SJSA1 (cell line): ENCODE measurements around the gene VMA21. TPM values are rescaled to one million over a fixed set of nuclear protein-coding genes. Genes with fewer than 3 reads are reported as not detected.

Experiments used
- DNase-seq, 2 experiments: peaks; one replicate each; pipeline ENCODE4 v3.0.0-alpha.2; 2015 to 2020; ENCODE audit warnings: low spot score in 2 of 2, low read depth in 1 of 2
- H3K27ac ChIP-seq: fragments of 250-450 bp; sonication (Bioruptor Pico); 2 replicates; pipeline ENCODE4 v1.5.1; 2020; ENCODE audit warnings: mild to moderate bottlenecking, moderate library complexity
- H3K27me3 ChIP-seq: fragments of 250-450 bp; sonication (Bioruptor Pico); replicated peaks from 2 replicates; pipeline ENCODE4 v1.5.1; 2020; ENCODE audit warnings: mild to moderate bottlenecking, moderate library complexity
- H3K36me3 ChIP-seq: fragments of 250-450 bp; sonication (Bioruptor Pico); 2 replicates; pipeline ENCODE4 v1.5.1; 2020; ENCODE audit warnings: mild to moderate bottlenecking
- H3K4me1 ChIP-seq: fragments of 250-450 bp; sonication (Bioruptor Pico); replicated peaks from 2 replicates; pipeline ENCODE4 v1.6.1; 2021; ENCODE audit warnings: mild to moderate bottlenecking
- H3K4me3 ChIP-seq: fragments of 250-450 bp; sonication (Bioruptor Pico); 2 replicates; pipeline ENCODE4 v1.5.1; 2020; ENCODE audit warnings: mild to moderate bottlenecking
- H3K9me3 ChIP-seq: fragments of 250-450 bp; sonication (Bioruptor Pico); replicated peaks from 2 replicates; pipeline ENCODE4 v1.5.1; 2020; ENCODE audit warnings: mild to moderate bottlenecking
- total RNA-seq: library from RNA; depleted of rRNA; stranded (reverse); fragments of >200 nt; shearing (Covaris generic); gene quantifications from 2 replicates; pipeline ENCODE4 v1.2.3, GENCODE V29; 2014; rRNA removed

Gene VMA21
- total RNA-seq: 40.8 and 45.3 TPM in 2 replicates

DNA sequence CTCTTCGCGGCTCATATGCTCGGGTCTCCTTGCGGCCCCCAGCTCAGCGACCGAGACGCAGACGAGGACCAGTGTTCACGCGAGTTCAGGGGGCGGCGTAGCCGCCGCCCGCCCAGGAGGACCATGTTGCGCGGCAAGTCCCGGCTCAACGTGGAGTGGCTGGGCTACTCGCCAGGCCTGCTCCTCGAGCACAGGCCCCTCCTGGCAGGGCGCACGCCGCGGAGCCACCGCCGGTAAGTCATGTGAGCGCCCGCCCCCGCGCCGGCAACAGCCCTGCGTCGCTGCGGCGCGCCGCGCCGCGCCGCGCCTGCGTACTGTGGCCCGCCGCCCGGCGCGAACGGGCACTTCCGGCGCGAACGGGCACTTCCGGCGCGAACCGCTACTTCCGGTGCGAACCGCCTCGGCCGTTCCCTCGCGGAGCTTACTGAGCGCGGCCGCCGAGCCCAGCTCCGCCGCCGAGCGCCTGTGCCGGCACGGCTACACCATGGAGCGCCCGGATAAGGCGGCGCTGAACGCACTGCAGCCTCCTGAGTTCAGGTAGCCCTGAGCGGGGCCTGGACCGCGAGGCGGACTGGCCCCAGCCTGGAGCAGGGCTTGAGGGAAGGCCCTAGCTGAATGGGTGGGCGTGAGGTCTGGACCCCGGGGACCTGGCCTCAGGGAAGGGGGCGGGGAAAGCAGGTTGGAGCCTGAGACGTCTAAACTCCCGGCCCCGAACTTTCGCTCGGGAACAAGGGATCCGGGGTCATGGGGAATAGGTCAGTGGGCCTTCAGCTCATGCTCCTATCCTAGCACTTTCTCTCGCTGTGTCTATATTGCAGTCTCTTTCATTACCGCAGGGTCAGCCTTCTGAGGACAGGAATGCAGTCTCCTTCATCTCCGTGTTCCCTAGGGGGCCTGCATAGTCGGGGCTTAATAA lies at the start of gene VMA21:
TSS of gene VMA21 (plus strand) at position 382 of the 916 bp plus-strand sequence. CDS start at position 485, 103 bp downstream.
- H3K27ac ChIP-seq: peak within 1 kb of the TSS; percentile 90

DNA sequence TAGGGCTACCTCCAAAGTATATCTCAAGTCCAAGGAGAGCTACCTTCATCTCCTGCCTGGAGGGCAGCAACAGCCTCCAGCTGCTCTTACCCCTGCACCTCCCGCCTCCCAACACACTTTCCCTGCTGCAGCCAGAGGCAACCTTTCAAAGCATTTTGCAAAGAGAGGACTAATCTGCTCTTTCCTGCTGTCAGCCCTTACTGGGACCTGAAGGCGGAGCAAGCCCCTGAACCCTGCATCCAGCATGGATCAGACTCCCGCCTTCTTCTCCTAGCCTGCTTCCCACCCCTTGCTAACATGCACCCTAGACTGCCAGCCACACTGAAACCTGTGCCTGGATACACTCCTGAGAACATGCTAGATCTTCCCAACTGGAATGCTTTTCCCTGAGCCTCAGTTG lies 37.7 kb upstream of the VMA21 start:
- H3K27me3 ChIP-seq: no peaks in the 10 kb centered on the region
- no peak for DNase-seq
- no peaks in the 10 kb centered on the region for H3K4me1 ChIP-seq
- H3K9me3 ChIP-seq: no peaks in the 10 kb centered on the region
- H3K4me3 ChIP-seq: no peak overlapping the region
- no peak overlapping the region for H3K27ac ChIP-seq
- H3K36me3 ChIP-seq: no peaks in the 10 kb centered on the region

More for the DNA sequence above, at the start of gene VMA21:
- Histone ChIP-seq H3K9me3 (no peaks in the 10 kb centered on the region), H3K4me3 (peak within 1 kb of the TSS; percentile 92), H3K27me3 (no peaks in the 10 kb centered on the region), H3K36me3 (peaks cover 4% of the 10 kb centered on the region; the same call in 1 of the 2 replicates), H3K4me1 (peaks cover 8% of the 10 kb centered on the region)
- peak; percentile 65 to 84 for DNase-seq

GRCh38 chrX:151359931-151360871 lies 36.8 kb upstream of the VMA21 start:
- H3K4me3 ChIP-seq: no peak overlapping the region
- DNase-seq: peak; percentile 5 to 37
- no peak overlapping the region for H3K27ac ChIP-seq
- no peaks in the 10 kb centered on the region for H3K36me3 ChIP-seq
- no peaks in the 10 kb centered on the region for H3K9me3 ChIP-seq
- no peaks in the 10 kb centered on the region for H3K4me1 ChIP-seq
- no peaks in the 10 kb centered on the region for H3K27me3 ChIP-seq

- no peak for DNase-seq
- Histone ChIP-seq H3K27me3 (no peaks in the 10 kb centered on the region), H3K27ac (no peak overlapping the region), H3K36me3 (no peaks in the 10 kb centered on the region), H3K4me3 (no peak overlapping the region), H3K9me3 (no peaks in the 10 kb centered on the region), H3K4me1 (no peaks in the 10 kb centered on the region)
Measured at GRCh38 chrX:151363316-151363715, 33.7 kb upstream of the VMA21 start.

DNA sequence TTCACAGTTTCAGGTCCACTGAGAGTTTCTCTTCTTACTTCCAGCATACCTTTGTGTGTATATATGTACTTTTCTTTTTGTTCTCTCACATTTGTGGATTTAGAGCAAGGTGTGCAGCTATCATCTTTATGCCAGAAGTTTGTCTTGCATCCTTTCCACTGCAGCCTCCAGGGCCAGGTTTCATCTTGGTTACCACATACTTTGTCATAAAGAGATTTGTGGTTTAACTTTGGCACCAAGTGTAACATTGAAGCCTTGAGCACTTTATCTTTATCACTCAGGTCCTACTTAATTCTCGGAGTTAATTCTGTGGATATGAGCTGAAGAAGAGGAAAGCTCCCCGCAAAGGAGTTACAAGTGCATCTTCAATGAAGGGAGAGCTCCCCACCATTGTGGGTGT lies 31.4 kb upstream of the VMA21 start:
- H3K36me3 ChIP-seq: no peaks in the 10 kb centered on the region
- H3K4me1 ChIP-seq: no peaks in the 10 kb centered on the region
- H3K27ac ChIP-seq: no peak overlapping the region
- no peaks in the 10 kb centered on the region for H3K27me3 ChIP-seq
- no peak overlapping the region for H3K4me3 ChIP-seq
- H3K9me3 ChIP-seq: no peaks in the 10 kb centered on the region
- DNase-seq: no peak

GRCh38 chrX:151370906-151371305 lies 26.1 kb upstream of the VMA21 start:
- Histone ChIP-seq H3K4me3 (no peak overlapping the region), H3K4me1 (no peaks in the 10 kb centered on the region), H3K36me3 (no peaks in the 10 kb centered on the region), H3K27ac (no peak overlapping the region), H3K27me3 (no peaks in the 10 kb centered on the region), H3K9me3 (no peaks in the 10 kb centered on the region)
- DNase-seq: no peak

DNA sequence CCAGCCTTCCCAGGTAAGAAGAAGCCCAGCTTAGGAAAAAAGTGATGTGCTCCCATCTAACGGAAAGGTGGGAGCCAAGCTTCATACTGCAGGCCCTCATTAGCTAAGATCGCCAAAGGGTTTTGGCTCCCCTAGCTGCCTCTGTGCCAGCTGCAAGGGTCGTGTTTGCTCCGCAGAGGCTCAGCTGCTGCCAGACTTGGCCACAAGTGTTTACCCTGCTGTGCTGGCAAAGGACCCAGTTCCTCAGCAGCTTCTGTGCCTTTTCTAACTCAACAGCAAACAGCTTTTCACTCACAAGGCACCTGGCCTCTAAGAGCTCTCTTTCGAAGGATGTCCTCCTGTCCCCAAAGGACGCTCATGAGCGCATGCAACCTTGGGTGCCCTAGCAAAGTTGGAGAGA lies 12.2 kb upstream of the VMA21 start:
- H3K4me1 ChIP-seq: no peaks in the 10 kb centered on the region
- H3K4me3 ChIP-seq: no peak overlapping the region
- H3K36me3 ChIP-seq: no peaks in the 10 kb centered on the region

GRCh38 chrX:151386838-151387459 lies 10.1 kb upstream of the VMA21 start:
- Histone ChIP-seq H3K9me3 (no peaks in the 10 kb centered on the region), H3K4me1 (no peaks in the 10 kb centered on the region), H3K27ac (no peak overlapping the region), H3K27me3 (no peaks in the 10 kb centered on the region), H3K36me3 (no peaks in the 10 kb centered on the region), H3K4me3 (no peak overlapping the region)
- no peak for DNase-seq

More for the DNA sequence above, 12.2 kb upstream of the VMA21 start:
- no peaks in the 10 kb centered on the region for H3K9me3 ChIP-seq
- no peak overlapping the region for H3K27ac ChIP-seq
- H3K27me3 ChIP-seq: no peaks in the 10 kb centered on the region
- DNase-seq: no peak

DNA sequence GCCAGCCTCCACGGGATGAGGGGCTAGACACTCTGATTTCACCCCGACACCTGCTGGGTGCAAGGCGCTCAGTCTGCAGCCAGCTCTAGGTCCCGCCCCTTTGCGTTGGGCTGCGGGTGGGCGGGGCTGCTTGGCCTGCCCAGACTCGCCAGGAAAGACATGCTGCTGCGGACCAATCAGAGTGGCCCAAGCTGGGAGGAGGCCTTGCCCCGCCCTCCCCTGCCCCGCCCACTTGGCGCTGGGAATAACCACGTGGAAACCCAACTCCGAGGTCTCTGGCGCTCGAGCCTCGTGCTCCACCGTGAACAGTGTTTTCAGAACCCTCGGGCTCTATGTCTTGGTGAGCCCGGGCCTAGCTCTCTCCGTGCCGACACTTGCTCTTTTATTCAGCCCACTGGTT lies 5.3 kb upstream of the VMA21 start:
- Histone ChIP-seq H3K27me3 (no peaks in the 10 kb centered on the region), H3K4me3 (no peak overlapping the region), H3K4me1 (peaks cover 7% of the 10 kb centered on the region), H3K9me3 (no peaks in the 10 kb centered on the region), H3K27ac (no peak overlapping the region), H3K36me3 (no peaks in the 10 kb centered on the region)
- DNase-seq: no peak

DNA sequence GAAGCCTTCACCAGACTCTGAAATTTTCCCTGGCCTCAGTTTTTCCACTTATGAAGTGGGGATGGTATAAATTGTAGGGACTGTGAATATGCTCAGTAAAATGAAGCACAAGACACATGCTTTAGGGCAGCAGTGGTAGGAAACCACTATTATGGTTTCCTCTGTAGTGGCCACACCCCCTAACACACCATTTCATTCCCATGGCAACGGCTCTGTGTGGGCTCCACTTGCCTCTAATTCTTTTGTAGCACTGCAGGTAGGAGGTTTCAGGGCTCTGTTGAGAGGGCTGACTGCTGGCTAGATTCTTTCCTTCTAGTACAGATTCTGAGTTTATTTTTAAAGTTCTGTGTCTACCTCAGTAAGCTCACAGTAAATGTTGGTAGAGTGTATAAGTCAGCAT lies 3.5 kb upstream of the VMA21 start:
- H3K4me3 ChIP-seq: no peak overlapping the region
- H3K36me3 ChIP-seq: peaks cover 4% of the 10 kb centered on the region; the same call in 1 of the 2 replicates
- no peaks in the 10 kb centered on the region for H3K27me3 ChIP-seq
- H3K4me1 ChIP-seq: peaks cover 8% of the 10 kb centered on the region
- no peak overlapping the region for H3K27ac ChIP-seq
- no peak for DNase-seq
- no peaks in the 10 kb centered on the region for H3K9me3 ChIP-seq

GRCh38 chrX:151396042-151396824 lies 773 bp upstream of the VMA21 start:
- Histone ChIP-seq H3K27me3 (no peaks in the 10 kb centered on the region), H3K4me1 (peaks cover 8% of the 10 kb centered on the region), H3K4me3 (peak overlapping the region; percentile 92), H3K36me3 (peaks cover 4% of the 10 kb centered on the region; the same call in 1 of the 2 replicates), H3K27ac (peak overlapping the region; percentile 90), H3K9me3 (no peaks in the 10 kb centered on the region)
- peak in 1 of 2 experiments; percentile 6 for DNase-seq

GRCh38 chrX:151397741-151398070 lies 700 bp downstream of the VMA21 start:
- no peak for DNase-seq
- Histone ChIP-seq H3K27ac (peak overlapping the region; percentile 90; the same call in 1 of the 2 replicates), H3K4me3 (peak overlapping the region; percentile 92), H3K27me3 (no peaks in the 10 kb centered on the region), H3K36me3 (peaks cover 4% of the 10 kb centered on the region; the same call in 1 of the 2 replicates), H3K4me1 (peaks cover 8% of the 10 kb centered on the region), H3K9me3 (no peaks in the 10 kb centered on the region)

DNA sequence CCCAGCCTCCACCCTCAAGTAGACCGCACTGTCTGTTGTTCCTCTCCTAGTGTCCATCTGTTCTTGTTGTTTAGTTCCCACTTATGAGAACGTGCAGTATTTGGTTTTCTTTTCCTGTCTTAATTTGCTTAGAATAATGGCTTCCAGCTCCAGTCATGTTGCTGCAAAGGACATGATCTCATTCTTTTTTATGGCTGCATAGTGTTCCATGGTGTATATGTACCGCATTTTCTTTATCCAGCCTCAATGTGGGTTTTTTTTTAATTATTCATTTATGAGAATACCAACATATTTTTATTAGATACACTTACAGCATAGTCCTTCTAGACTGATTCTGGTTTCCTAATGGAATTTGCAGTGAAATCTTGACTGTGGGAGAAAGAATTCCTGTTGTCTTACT lies 1.3 kb downstream of the VMA21 start:
- Histone ChIP-seq H3K27ac (no peak overlapping the region), H3K9me3 (no peaks in the 10 kb centered on the region), H3K4me3 (no peak overlapping the region), H3K4me1 (peaks cover 8% of the 10 kb centered on the region), H3K27me3 (no peaks in the 10 kb centered on the region), H3K36me3 (peaks cover 4% of the 10 kb centered on the region; the same call in 1 of the 2 replicates)
- DNase-seq: no peak
